ENCODE measurements around the gene PIK3R5.

PIK3R5 gene

DNA sequence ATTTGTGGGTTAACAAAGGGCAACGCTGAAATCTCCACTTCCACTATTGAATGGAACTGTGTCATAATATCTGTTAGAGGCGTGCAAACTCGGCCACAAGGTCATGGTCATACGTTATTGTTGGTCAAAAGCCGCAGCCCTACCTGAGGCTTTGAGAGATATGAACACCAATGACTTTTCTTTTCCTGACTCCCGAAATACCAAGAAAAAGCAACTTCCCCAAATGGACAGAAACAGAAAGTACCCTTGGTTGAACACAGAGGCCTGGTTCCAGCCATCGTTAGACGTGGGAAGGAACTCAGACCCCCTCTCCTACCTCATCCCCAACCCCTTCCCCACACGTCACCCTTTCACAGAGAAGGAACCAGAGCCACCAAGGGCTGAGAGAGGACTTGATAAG, 1.4 kb upstream of the PIK3R5 start:
- TF ChIP-seq, protein P1, sequence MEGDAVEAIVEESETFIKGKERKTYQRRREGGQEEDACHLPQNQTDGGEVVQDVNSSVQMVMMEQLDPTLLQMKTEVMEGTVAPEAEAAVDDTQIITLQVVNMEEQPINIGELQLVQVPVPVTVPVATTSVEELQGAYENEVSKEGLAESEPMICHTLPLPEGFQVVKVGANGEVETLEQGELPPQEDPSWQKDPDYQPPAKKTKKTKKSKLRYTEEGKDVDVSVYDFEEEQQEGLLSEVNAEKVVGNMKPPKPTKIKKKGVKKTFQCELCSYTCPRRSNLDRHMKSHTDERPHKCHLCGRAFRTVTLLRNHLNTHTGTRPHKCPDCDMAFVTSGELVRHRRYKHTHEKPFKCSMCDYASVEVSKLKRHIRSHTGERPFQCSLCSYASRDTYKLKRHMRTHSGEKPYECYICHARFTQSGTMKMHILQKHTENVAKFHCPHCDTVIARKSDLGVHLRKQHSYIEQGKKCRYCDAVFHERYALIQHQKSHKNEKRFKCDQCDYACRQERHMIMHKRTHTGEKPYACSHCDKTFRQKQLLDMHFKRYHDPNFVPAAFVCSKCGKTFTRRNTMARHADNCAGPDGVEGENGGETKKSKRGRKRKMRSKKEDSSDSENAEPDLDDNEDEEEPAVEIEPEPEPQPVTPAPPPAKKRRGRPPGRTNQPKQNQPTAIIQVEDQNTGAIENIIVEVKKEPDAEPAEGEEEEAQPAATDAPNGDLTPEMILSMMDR (IDR thresholded peaks at IDR 0.05; ENCODE audit: low read depth, low read length) = no peak
- Histone ChIP-seq H3K9me3 (ENCODE audit: severe bottlenecking) (no peaks in the 10 kb centered on the region), H3K4me3 (ENCODE audit: low read depth, low read length) (no peak overlapping the region), H3K27me3 (ENCODE audit: insufficient read depth, low read depth, severe bottlenecking) (no peaks in the 10 kb centered on the region), H3K27ac (no peak overlapping the region), H3K36me3 (no peaks in the 10 kb centered on the region)
- no peak for DNase-seq

DNA sequence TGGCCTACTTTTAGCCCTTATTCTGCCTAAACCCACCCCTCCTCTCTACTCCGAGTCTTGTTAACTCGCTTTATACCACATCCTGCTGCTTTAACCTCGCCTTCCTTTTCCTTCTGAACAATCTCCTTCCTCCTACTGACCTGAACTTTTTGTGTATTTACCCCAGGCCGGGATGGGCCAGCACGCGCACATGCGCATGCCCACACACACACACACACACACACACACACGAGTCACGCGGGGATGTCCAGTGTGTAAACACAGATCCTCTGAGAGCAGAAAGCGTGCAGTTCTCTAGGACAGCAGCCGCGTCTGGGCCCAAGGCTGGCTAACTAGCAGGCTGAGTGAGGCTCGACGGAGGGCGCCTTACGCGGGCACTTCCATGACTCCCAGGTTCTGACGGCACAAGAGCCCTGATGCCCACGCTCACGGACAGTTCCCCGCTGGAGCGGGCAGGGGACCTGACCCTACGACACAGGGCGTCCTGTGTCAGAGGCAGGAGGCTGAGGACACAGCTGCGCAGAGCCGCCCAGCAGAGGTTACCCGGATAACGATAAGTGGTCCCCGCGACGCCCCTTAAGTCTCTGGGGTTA, 610 bp downstream of the PIK3R5 start:
- H3K9me3 ChIP-seq (ENCODE audit: severe bottlenecking) = no peaks in the 10 kb centered on the region
- H3K4me3 ChIP-seq (ENCODE audit: low read depth, low read length) = no peak overlapping the region
- H3K36me3 ChIP-seq = no peaks in the 10 kb centered on the region
- TF ChIP-seq, protein P1 (IDR thresholded peaks at IDR 0.05; ENCODE audit: low read depth, low read length) = no peak
- H3K27me3 ChIP-seq (ENCODE audit: insufficient read depth, low read depth, severe bottlenecking) = no peaks in the 10 kb centered on the region
- no peak for DNase-seq
- no peak overlapping the region for H3K27ac ChIP-seq

- Histone ChIP-seq H3K27ac (no peak overlapping the region), H3K4me3 (ENCODE audit: low read depth, low read length) (no peak overlapping the region), H3K9me3 (ENCODE audit: severe bottlenecking) (no peaks in the 10 kb centered on the region), H3K36me3 (no peaks in the 10 kb centered on the region), H3K27me3 (ENCODE audit: insufficient read depth, low read depth, severe bottlenecking) (no peaks in the 10 kb centered on the region)
- DNase-seq = peak; percentile 19
- TF ChIP-seq, protein P1 (IDR thresholded peaks at IDR 0.05; ENCODE audit: low read depth, low read length) = no peak
These were observed 1.8 kb downstream of the PIK3R5 start for GRCh38 chr17:8963647-8964258.

DNA sequence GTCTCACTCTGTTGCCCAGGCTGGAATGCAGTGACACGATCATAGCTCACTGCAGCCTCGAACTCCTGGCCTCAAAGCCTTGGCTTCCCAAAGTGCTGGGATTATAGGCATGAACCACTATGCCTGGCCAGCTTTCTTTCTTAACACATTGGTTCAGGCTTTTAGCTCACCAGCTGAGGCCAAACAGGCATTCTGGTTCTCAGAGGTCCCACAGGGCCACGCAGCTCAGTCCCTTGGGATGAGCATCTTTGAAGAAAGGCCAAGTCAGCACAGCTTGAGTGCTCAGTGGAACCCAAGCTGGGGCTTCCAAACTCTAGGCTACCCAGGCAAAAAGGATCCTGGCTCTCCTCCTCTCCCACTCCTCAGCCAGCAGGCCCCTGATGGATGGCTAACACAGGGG, 2.5 kb downstream of the PIK3R5 start:
- Histone ChIP-seq H3K27me3 (ENCODE audit: insufficient read depth, low read depth, severe bottlenecking) (no peaks in the 10 kb centered on the region), H3K27ac (no peak overlapping the region), H3K4me3 (ENCODE audit: low read depth, low read length) (no peak overlapping the region), H3K36me3 (no peaks in the 10 kb centered on the region), H3K9me3 (ENCODE audit: severe bottlenecking) (no peaks in the 10 kb centered on the region)
- DNase-seq = no peak
- TF ChIP-seq, protein P1 (IDR thresholded peaks at IDR 0.05; ENCODE audit: low read depth, low read length) = no peak

DNA sequence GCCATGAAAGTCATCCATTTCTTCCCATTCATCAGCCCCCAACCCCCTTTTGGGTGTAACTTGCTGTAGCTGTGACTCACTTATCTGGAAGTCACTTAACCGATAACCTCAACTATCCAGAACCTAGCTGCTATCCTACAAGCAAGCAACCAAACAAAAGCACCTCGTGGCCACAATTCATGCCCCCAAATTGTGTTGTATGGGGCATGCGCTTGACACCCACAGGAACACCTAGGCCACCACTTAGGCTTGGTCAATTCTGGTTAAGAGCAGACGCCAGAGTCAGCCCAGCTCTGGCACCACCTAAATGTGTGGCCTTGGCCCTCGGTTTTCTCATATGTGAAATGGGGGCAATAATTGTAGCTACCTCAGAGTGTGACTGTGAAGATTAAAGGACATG, 3.7 kb downstream of the PIK3R5 start:
- DNase-seq = no peak
- Histone ChIP-seq H3K27me3 (ENCODE audit: insufficient read depth, low read depth, severe bottlenecking) (no peaks in the 10 kb centered on the region), H3K27ac (no peak overlapping the region), H3K9me3 (ENCODE audit: severe bottlenecking) (no peaks in the 10 kb centered on the region), H3K4me3 (ENCODE audit: low read depth, low read length) (no peak overlapping the region), H3K36me3 (no peaks in the 10 kb centered on the region)
- TF ChIP-seq, protein P1 (IDR thresholded peaks at IDR 0.05; ENCODE audit: low read depth, low read length) = no peak
